AG09319 (cell line): ENCODE results near the gene LTB4R.

ENCODE experiments used
- DNase-seq: peaks from one replicate; pipeline ENCODE4 v3.0.0-alpha.2; 2010; ENCODE audit warnings: low read depth; ENCODE audit errors: extremely low read depth
- TF ChIP-seq, protein P1 (sequence below): IDR thresholded peaks from 2 replicates; pipeline ENCODE4 v1.5.1; 2011; ENCODE audit warnings: low read depth, mild to moderate bottlenecking, inconsistent platforms, low read length, moderate library complexity

LTB4R gene

DNA sequence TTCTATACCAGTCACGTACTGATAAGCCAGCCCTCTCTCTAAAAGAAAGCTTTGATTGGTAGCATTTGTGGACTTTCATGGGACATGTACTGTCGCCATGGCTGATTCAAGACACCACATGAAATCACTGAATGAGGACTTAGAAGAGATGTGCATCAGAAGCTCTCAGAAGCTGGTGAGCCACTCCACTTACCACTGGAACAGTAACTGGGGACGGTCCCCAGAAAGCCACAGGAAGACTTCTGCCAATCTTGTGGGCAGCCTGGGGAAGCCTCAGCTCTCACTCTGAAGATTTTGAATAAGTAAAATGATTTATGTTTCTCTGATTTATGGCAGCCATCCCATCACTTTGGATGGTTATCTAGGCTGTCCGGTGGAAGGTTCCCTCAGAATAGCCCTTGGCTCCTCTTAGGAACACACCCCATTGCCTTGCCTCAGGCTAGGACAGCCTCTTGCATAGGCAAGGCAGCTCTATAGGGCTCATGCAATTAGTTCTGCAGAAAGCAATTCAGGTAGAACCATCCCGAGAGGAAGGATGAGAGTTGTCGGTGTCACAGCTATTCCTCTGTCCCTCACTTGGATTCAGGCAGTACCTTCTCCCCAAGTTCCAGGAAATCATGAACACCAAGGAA is 21.5 kb upstream of the LTB4R start:
- DNase-seq: no peak
- TF ChIP-seq, protein P1, sequence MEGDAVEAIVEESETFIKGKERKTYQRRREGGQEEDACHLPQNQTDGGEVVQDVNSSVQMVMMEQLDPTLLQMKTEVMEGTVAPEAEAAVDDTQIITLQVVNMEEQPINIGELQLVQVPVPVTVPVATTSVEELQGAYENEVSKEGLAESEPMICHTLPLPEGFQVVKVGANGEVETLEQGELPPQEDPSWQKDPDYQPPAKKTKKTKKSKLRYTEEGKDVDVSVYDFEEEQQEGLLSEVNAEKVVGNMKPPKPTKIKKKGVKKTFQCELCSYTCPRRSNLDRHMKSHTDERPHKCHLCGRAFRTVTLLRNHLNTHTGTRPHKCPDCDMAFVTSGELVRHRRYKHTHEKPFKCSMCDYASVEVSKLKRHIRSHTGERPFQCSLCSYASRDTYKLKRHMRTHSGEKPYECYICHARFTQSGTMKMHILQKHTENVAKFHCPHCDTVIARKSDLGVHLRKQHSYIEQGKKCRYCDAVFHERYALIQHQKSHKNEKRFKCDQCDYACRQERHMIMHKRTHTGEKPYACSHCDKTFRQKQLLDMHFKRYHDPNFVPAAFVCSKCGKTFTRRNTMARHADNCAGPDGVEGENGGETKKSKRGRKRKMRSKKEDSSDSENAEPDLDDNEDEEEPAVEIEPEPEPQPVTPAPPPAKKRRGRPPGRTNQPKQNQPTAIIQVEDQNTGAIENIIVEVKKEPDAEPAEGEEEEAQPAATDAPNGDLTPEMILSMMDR: no peak

DNA sequence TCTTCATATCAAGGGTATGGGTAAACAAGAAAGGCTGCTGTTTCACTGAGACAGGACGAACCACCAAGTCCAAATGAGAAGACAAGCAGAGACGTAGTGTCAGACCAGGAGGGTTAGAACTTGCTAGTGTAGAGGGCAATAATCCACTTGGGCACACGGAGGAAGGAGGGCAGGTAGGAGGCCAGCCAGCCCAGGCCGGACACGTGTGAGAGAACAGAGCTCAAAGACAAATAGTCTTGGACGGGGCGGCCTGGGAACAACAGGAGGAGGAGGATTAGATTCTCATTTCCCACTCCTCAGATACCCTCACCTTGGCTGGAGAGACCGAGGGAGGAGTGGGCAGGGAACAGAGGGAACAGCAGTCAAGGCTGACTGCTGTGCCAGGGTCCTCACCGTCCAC is 20.6 kb upstream of the LTB4R start:
- TF ChIP-seq, protein P1: no peak

DNA sequence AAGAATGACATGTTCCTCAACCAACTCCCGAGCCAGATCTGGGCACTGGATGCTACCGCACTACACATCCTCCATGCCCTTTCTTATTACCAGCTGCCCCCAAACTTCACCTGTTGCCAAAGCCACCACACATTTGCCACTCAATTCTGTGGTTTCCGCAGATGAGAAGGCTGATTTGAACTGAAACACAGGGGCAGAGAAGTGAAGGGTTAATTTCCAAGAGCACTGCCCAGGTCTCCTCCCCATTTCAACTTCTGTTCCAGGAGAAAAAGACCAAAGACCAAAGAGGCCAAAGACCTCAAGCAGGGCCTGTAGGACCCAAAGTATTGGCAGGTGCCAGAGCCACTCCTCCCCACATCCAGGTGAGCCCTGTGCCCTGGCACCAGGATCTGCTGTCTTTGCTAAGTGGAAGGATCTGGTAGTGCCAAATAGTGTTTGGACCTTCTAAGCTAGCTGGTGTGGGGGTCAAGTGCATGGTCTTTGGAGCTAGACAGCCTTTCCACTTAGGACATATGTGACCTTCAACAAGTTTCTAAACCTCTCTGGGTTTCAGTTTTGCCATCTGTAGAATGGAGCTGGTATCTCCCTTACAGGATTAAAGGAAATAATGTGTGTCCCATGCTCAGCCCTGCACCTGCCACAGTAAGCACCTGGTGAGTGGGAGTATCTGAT is 19.7 kb upstream of the LTB4R start:
- DNase-seq: no peak
- TF ChIP-seq, protein P1: no peak

More for the DNA sequence above, 20.6 kb upstream of the LTB4R start:
- no peak for DNase-seq

DNA sequence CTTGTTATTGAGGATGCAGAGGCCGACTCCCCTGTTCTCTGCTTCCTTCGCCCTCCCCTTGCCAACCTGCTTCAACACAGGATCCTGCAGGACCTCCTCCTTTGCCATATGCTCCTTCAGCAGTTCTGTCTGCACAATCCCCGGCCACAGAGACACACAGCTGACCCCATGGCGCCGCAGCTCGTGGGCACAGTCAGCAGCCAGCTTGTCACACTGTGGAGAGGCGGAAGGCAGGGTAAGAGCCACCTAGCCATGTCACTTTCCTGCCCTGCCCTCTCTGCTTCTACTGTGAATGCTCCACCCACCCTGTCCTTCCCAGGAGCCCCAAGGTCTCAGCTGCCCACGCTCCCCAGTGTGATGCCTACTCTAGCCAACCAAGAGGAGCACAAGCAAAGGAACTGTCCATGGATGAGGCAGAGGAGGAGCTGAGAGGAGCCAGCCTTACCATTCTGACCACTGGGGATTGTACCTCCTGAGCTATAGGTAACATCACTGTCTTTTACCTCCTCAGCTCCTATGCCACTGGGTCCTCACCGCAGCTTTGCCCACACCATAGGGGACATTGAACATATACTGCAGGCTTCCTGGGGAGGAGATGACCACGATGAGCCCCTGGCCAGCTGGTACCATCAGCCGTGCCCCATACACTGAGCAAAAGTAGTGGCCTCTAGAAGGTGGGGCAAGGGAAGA is 19.0 kb upstream of the LTB4R start:
- no peak for DNase-seq
- TF ChIP-seq, protein P1: no peak

DNA sequence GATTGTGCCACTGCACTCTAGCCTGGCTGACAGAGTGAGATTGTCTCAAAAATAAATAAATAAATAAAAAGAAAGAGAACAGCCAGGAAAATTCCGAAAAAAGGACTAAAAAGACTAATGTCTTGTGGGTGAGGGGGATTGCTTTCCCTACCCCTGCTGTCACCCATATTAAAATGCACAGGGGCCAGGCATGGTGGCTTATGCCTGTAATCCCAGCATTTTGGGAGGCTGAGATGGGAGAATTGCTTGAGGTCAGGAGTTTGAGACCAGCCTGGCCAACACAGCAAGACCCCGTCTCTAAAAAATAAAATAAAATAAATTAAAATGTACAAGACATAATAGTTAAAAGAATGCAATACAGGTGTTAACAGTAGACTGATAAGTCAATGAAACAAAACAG is 17.8 kb upstream of the LTB4R start:
- DNase-seq: no peak
- TF ChIP-seq, protein P1: no peak

DNA sequence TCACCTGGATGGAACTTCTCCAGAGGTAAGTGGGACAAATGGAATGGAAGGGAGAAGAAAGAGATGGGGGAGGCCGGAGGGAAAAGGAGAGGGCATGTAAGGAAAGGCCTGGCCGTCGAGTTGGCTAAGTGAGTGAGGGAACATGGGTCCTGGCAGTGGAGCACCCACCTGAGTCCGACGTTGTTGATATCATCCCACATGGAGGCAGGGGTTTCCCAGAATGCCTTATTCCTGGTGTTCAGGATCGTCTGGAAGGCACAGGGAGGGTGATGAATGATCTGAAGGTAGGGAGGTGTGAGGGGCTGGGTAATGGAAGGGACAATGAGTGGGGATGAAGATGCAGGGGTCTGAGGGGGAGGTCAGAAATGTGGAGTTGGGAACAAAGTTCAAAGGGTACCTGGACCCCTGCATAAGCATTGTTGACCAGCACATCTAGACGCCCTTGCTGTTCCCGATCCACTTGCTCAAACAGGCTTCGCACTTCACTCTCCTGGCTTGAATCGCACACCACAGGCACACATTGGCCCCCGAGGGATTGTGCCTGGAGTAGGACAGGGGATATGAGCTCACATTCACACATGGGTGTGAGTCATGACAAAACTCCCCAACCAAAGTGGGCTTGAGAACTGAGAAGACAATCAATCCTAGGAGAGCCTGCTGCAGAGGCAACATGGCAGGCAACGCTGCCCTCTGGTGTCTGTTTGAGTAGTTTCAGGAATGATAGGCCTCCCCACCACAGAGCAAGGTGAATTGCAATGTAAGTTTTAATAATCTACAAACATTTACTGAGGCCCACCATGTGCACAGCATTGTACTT is 14.8 kb upstream of the LTB4R start:
- TF ChIP-seq, protein P1: peak; percentile 79
- DNase-seq: peak; percentile 68
